HG02884 (cell line): Measurements from ENCODE around the gene HLA-A.

Experiments used
- ATAC-seq: cut with Tn5 transposase; IDR thresholded peaks from one replicate; pipeline ENCODE4 v1.9.1; 2021; ENCODE audit warnings: mild to moderate bottlenecking, moderate library complexity; ENCODE audit not compliant: unreplicated experiment

Gene HLA-A

GRCh38 chr6:29984232-29984631 is 41.9 kb downstream of the HLA-A start:
- ATAC-seq: no peak

GRCh38 chr6:29984992-29985391 is 42.7 kb downstream of the HLA-A start:
- no peak for ATAC-seq

- no peak for ATAC-seq
These were observed 43.9 kb downstream of the HLA-A start for GRCh38 chr6:29986179-29986781.

GRCh38 chr6:29989211-29989610 is 46.9 kb downstream of the HLA-A start:
- no peak for ATAC-seq

- ATAC-seq: no peak
These were observed 48.6 kb downstream of the HLA-A start for GRCh38 chr6:29990931-29991330.

- no peak for ATAC-seq
These were observed 50.5 kb downstream of the HLA-A start for GRCh38 chr6:29992807-29993206.

GRCh38 chr6:29994826-29995225 is 52.5 kb downstream of the HLA-A start:
- no peak for ATAC-seq

- ATAC-seq: no peak
These were observed 53.0 kb downstream of the HLA-A start for GRCh38 chr6:29995340-29995777.
